HG03064 (cell line): ENCODE data around the gene PLS1.
"Not testable (repeated sequence)": the region's sequence is repeated elsewhere in the genome, so short reads cannot be mapped to it uniquely, and the experiment has no call there.

Source experiments
- ATAC-seq: cut with Tn5 transposase; IDR thresholded peaks from one replicate; pipeline ENCODE4 v1.9.1; 2021; ENCODE audit warnings: low read depth; ENCODE audit not compliant: unreplicated experiment

PLS1 gene

GRCh38 chr3:142595951-142596725 lies at the start of gene PLS1:
TSS of gene PLS1 (plus strand) at chr3:142596393. CDS start at chr3:142664238, 67,845 bp downstream.
- ATAC-seq, result peak; percentile 89

GRCh38 chr3:142549986-142550385 lies 46.2 kb upstream of the PLS1 start:
- no peak for ATAC-seq

- not testable (repeated sequence) for ATAC-seq
Measured at GRCh38 chr3:142552579-142552978, 43.6 kb upstream of the PLS1 start.

- ATAC-seq, result no peak
Measured at GRCh38 chr3:142553741-142554140, 42.5 kb upstream of the PLS1 start.

GRCh38 chr3:142560118-142560517 lies 36.1 kb upstream of the PLS1 start:
- ATAC-seq, result no peak

GRCh38 chr3:142563496-142563997 lies 32.6 kb upstream of the PLS1 start:
- ATAC-seq, result no peak

GRCh38 chr3:142566096-142566495 lies 30.1 kb upstream of the PLS1 start:
- ATAC-seq, result no peak

- no peak for ATAC-seq
Measured at GRCh38 chr3:142568393-142569017, 27.7 kb upstream of the PLS1 start.

GRCh38 chr3:142569422-142569821 lies 26.8 kb upstream of the PLS1 start:
- not testable (repeated sequence) for ATAC-seq

GRCh38 chr3:142574223-142574622 lies 22.0 kb upstream of the PLS1 start:
- not testable (repeated sequence) for ATAC-seq

GRCh38 chr3:142574665-142575064 lies 21.5 kb upstream of the PLS1 start:
- ATAC-seq, result no peak

- ATAC-seq, result no peak
Measured at GRCh38 chr3:142576792-142577191, 19.4 kb upstream of the PLS1 start.

- ATAC-seq, result no peak
Measured at GRCh38 chr3:142577696-142578328, 18.4 kb upstream of the PLS1 start.

GRCh38 chr3:142578329-142579223 lies 17.6 kb upstream of the PLS1 start, which contains the start of gene ATR:
TSS of gene ATR (minus strand) at chr3:142578733. CDS start at chr3:142578704, 29 bp downstream.
- ATAC-seq, result peak; percentile 94

- ATAC-seq, result no peak
Measured at GRCh38 chr3:142580061-142580423, 16.2 kb upstream of the PLS1 start.

GRCh38 chr3:142581070-142581469 lies 15.1 kb upstream of the PLS1 start:
- not testable (repeated sequence) for ATAC-seq

- no peak for ATAC-seq
Measured at GRCh38 chr3:142586803-142587406, 9.3 kb upstream of the PLS1 start.

- no peak for ATAC-seq
Measured at GRCh38 chr3:142588703-142589102, 7.5 kb upstream of the PLS1 start.

GRCh38 chr3:142592268-142592667 lies 3.9 kb upstream of the PLS1 start:
- ATAC-seq, result not testable (repeated sequence)

GRCh38 chr3:142595141-142595540 lies 1.1 kb upstream of the PLS1 start:
- ATAC-seq, result no peak
